Activated CD4-positive, alpha-beta T cell treated with anti-CD3 and anti-CD28 coated beads for 24 hours (primary cell): Measurements from ENCODE around the gene IRF1.
"Not testable (repeated sequence)": the region's sequence is repeated elsewhere in the genome, so short reads cannot be mapped to it uniquely, and the experiment has no call there.

ENCODE experiments used
- DNase-seq, 2 donors: peaks; one replicate each; pipeline ENCODE4 v3.0.0-alpha.2; 2020; ENCODE audit warnings: low read depth in 2 of 2

IRF1 gene

DNA sequence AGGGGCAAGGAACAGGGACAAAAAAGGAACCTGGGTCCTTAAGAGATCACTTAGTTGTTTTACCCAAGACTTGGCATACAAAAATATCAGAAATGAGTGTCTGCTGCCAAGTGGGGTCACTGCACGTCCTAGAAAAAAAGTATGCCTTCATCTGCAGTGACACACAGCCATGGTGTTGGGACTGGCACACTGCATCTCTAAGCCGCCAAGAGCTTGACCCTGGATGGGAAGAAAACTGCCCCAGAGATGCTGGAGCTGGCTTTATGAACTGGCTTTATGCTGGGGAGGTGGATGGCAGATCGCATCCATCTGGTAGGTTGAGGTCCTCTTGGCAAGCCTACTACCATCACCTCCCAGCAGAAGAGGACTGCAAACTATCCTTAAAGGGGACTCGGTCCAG, 51.7 kb downstream of the IRF1 start:
- DNase-seq: no peak

DNA sequence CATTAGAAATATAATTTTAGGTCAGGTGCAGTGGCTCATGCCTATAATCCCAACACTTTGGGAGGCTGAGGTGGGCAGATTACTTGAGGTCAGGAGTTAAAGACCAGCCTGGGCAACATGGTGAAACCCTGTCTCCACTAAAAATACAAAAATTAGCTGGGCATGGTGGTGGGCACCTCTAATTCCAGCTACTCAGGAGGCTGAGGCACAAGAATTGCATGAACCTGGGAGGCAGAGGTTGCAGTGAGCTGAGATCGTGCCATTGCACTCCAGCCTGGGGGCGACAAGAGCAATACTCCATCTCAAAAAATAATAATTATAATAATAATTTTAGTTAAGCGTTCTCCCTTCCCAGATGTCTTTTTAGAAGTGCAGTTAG, 52.3 kb downstream of the IRF1 start:
- not testable (repeated sequence) for DNase-seq

DNA sequence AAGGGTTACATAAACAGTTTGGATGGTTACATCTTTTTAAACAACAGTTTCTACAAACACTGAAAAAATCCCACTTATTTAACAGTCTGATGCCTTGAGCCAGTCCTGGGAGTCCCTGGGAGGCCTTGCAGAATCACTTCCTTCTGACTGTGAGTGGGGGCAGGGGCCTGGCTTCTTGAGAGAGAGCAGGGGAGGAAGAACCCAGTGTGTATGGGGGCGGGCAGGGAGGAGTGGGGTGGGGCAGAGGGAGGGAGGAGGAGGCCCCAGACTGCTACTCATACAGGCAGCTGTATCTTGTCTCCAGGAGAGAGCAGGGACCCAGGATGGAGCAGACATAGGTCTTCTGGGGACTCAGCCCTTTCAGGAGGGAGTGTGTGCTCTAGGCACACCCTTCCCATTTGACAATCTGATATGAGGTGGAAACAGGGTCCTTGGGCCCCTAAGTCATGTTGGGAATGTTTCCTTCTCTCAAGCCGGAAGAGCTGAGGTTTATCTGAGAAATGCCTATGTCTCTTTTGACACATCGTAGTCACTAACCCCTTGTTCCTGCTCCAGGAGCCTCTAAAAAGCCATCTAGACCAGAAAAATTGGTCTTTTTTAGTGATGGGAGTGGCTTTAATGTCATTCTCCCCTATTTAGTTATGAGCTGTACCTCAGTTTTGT, 52.8 kb downstream of the IRF1 start:
- peak in 1 of 2 donors; percentile 43 for DNase-seq

DNA sequence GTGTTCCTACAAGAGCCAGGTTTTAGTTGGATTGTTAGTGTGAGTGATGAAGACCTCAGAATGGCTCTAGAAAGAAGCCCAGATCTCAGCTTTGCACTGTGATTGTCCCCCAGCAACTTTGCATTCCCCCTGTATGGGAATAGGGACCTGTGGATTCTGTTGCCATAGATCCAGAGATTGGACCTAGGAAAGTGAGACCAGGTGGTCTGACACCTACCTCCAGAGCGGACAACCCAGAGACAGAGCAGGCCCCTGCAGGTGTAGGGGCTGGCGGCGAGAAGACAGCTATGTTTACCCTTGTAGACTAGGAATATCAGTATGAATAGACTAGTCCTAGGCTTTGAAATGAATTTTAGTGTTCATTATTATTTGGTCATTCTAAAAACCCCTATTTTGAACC, 53.6 kb downstream of the IRF1 start:
- no peak for DNase-seq

DNA sequence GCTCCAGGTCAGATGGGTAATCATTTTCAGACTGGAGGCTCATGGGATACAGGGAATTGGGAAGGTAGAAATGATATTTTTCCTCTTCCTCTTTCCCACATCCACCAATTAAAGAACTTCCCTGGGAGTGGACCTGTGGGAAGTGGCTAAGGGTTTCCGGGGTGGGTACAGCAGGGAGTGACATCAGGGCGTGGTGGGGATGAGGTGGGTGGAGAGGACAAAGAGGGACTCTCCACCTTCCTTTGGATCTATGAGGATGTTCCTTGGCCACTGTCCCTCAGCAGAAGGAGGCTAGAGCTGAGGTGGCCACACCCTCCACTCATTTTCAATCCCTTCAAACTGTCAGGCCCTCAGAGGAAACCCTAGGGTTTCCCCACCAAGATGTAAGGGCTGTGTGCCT, 54.7 kb downstream of the IRF1 start:
- DNase-seq: no peak

DNA sequence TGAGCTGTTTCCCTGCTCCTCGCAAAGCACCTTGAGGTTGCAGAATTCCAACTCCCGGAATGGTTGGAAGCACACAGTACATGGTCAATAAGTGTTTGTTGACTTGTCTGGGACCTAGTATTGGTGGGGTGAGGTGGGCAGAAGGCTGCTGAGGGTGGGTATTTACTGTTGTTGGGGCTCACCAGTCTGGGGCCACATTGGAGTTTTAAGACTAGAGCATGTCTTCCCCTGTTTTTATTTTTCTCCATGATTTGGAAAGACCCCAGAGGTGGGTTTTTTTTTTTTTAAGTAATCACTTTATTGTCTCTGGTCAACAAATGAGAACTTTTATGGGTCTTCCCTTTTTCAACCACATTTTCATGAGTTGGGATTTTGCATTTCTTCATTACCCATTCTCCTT, 55.1 kb downstream of the IRF1 start:
- no peak for DNase-seq

DNA sequence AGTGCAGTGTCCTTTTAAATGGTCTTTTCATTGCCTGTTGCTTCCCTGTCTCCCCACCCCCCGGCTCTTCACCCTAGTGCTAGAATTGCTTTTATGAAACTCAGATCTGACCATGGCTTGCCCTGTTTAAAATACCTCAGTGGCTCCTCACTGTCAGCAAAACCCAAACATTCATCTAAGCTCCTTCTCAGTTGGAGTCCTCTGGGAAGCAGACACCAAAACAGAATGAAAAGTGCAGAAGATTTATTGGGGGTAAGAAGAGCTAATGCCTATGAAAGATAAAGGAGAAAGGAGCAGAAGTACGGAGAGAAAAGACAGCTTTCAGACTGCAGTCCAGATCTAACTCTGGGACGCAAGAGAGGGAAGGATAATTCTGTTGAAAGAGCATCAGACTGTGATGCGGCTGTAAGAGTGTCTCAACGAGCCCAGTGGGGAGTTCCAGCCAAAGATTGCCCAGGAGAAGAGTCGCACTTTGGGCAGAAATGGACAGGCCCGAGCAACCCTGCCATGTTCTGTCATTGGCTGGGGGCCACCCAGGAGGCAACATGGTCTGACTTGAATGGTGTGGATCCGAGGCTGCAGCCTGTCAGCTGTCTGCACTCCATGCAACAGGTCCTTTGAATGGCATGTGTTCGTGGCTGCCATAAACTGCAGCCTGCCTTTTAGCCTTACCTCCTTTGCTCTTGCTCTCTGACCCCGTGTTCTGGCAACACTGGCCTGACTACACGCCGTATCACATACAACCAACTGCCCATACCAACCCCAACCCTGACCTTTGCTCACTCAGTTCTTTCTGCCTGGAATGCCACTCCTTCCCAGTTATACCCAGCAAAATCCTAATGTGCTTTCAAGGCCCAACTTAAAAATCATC, 55.9 kb downstream of the IRF1 start:
- no peak for DNase-seq

DNA sequence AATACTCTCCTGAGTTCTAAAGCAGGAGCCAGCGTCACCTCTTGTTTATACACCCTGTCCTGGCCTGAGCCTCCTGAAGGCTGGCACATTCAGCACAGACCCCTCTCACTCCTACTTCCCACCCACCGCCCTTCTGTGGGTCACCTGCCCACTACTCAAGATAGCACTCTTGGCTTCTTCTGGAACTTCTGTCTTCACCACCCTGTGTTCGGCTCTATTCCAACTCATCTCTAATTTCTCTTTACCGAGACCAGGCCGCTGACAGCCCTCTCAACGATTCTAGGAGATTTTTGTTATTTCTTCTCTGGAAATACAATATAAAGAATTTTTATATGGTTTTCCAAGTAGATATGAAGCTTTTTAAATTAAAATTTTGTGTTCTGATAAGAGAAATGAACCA, 57.4 kb downstream of the IRF1 start:
- DNase-seq: no peak

DNA sequence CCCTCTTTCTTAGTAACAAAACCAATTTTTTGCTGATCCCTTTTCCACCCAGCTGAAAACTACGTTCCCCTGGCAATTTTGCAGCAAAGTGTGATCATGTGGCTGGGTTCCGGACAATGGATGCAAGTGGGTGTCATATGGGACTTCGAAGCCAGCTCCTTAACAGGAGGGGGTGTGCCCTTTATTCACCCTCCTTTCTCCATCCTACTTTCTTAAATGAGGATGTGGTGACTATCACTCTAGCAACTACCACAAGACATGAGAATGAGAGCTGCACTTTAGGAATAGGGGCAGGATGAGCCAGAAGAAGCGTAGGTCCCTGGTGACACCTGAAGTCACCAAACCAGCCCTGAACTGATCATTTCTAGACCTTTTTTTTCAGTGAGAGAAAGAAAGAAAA, 58.9 kb downstream of the IRF1 start:
- no peak for DNase-seq
